IPS-18c (cell line): ENCODE measurements around the gene TSC1.
"Not testable (repeated sequence)": the region's sequence is repeated elsewhere in the genome, so short reads cannot be mapped to it uniquely, and the experiment has no call there.

ENCODE experiments used
- H3K4me3 ChIP-seq: 2 replicates; pipeline ENCODE4 v1.7.0; 2013; ENCODE audit warnings: low read depth, mild to moderate bottlenecking, low read length, moderate library complexity; ENCODE audit not compliant: insufficient read depth
- H3K9me3 ChIP-seq: one replicate; pipeline ENCODE4 v1.6.1; 2013; ENCODE audit warnings: mild to moderate bottlenecking, low read length, moderate library complexity; ENCODE audit not compliant: control insufficient read depth, insufficient read depth

The TSC1 gene

GRCh38 chr9:132980157-132980556 lies 35.7 kb upstream of the TSC1 start:
- Histone ChIP-seq H3K4me3 (no peak overlapping the region), H3K9me3 (no peaks in the 10 kb centered on the region)

DNA sequence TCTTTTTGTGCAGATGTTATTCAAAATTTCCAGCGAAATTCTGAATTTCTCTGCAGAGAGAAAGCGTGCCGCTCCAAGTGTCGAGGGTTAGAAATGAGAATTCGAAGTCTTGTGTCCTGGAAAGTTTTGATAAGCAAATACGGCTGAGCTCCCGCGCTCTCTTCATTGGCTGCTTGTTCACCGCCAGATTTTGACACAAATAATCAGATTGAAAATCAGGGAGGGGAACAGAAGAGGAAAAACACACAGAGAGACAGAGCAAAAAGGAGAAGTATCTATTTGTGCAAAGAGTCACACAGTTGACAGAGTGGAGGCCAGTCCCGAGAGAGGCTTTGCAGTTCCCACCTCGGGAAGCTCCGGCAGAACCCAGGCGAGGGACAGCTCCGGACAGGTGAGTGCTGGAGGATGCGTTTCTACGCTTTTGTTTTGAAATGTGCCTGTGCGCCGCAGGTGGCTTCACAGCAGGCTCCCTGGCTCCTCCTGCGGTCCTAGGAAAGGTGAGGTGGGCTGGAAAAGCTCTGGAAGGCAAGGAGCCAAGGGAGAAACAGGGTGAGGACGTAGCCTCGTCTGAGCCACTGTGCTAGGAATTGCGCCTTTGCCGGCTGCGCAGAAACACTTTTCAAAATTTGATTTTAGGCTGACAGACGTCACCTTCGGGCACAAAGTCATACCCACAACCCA lies 34.2 kb upstream of the TSC1 start, which contains the start of gene GFI1B:
Gene GFI1B (plus strand): TSS at position 244 of the 681 bp plus-strand sequence. CDS start 7,985 bp downstream, outside the sequence.
- Histone ChIP-seq H3K9me3 (peaks cover 2% of the 10 kb centered on the region), H3K4me3 (no peak within 1 kb of the TSS)

DNA sequence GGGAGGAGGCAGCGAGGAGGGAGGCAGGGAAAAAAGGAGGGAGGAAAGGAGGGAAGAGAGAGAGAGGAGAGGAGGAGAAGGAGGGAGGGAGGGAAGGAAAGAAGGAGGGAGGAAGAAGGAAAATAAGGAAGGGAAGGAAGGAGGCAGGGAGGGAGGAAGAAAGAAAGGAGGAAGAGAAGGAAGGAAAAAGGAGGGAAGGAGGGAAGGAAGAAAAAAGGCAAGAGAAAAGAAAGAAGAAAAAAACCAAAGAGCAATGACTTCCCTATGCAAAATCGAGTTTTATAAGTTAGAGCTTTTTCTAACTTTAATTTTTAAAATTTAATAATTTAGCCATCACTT lies 33.7 kb upstream of the TSC1 start:
- no peak overlapping the region for H3K4me3 ChIP-seq
- peaks cover 2% of the 10 kb centered on the region for H3K9me3 ChIP-seq

DNA sequence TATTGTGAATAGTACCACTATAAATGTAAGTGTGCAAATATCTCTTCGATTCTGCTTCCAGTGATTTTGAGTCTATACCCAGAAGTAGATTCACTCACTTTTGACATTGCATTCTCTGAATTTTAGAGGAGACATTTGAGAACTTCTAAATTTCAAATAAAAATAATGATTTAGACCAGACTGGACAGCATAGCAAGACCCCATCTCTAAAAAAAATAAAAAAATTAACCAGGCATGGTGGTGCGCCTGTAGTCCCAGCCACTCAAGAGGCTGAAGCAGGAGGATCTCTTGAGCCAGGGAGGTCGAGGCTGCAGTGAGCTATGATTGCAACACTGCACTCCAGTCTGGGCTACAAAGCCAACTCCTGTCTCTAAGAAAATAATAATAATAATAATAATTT lies 32.2 kb upstream of the TSC1 start:
- Histone ChIP-seq H3K4me3 (no peak overlapping the region), H3K9me3 (peaks cover 2% of the 10 kb centered on the region)

DNA sequence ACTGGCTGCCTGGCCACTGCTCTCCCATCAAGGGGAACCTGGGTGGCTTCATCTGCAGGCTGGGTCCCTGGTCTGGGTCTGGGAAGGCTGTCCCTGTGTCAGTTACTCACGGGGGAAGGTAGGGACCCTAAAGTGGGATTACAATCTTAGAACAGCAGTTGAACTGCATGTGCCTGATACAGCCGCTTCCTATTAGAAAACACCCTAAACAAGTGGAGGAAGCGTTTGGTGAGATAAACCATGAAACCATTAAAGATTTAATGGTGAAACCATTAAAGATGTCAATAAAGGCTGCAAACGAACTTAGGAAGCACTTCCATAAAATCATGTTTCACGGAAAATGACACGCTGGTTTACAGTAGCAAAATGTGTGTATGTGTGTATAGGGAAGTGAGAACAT lies 31.5 kb upstream of the TSC1 start:
- no peak overlapping the region for H3K4me3 ChIP-seq

GRCh38 chr9:132973713-132974112 lies 29.3 kb upstream of the TSC1 start:
- H3K4me3 ChIP-seq = no peak overlapping the region
- peaks cover 2% of the 10 kb centered on the region for H3K9me3 ChIP-seq

More for the DNA sequence above, 31.5 kb upstream of the TSC1 start:
- H3K9me3 ChIP-seq = peaks cover 2% of the 10 kb centered on the region

DNA sequence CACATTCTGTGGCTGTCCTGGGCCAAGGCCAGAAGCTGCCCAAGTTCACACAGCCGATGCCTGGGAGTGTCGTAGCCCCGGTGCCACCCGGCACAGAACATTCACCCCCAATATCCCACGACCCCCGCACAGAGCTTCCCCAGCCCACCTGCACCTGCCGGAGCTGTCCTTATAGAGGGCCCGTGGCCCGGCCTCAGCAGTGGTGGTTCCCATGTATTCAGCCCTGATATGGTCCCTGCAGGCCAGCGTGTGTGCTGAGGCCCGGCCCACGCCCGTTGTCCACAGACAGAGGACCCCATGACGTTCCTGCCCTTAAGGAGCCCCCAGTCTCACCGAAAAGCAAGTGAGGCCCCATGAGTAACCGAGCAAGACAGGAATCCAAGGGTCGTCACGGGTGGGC lies 28.8 kb upstream of the TSC1 start:
- H3K9me3 ChIP-seq = peaks cover 2% of the 10 kb centered on the region
- no peak overlapping the region for H3K4me3 ChIP-seq

DNA sequence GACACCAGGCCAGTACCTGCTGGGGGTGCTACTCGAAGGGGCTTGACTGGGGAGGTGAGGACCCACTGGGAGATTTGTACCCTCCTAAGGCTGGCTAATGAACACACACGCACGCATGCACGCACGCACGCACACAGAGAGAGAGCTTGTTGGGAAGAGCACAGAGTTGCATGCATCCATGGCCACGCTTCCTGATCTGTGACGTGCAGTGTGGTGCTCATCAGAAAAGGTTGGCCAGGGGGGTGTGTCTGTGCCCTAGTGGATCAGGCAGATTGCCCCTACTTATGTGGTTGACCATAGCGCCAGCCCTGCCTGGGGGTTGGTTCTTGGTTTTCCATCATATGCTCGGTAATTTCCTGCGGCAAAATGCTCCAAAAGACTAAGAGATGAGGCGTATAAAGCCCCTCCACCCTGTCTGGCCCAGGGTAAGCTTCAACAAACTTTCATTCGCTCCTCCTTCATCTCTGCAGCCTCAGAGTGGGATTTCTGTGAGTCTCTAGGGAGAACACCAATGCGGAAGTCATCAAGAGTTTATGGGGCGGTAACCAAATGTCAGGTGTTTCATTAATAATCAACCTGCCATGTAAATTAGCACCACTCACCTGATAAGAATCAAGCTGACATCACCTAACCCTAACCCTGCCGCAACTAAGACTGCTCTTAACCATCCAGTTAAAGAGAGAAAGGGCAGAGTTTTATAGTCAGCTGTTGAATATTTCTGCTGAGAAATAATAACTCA lies 26.1 kb upstream of the TSC1 start:
- H3K9me3 ChIP-seq = peaks cover 2% of the 10 kb centered on the region
- no peak overlapping the region for H3K4me3 ChIP-seq

GRCh38 chr9:132969783-132970182 lies 25.4 kb upstream of the TSC1 start:
- no peaks in the 10 kb centered on the region for H3K9me3 ChIP-seq
- H3K4me3 ChIP-seq = no peak overlapping the region

GRCh38 chr9:132967908-132968307 lies 23.5 kb upstream of the TSC1 start:
- not testable (repeated sequence) for H3K9me3 ChIP-seq, H3K4me3 ChIP-seq

GRCh38 chr9:132965478-132965877 lies 21.1 kb upstream of the TSC1 start:
- no peaks in the 10 kb centered on the region for H3K9me3 ChIP-seq
- no peak overlapping the region for H3K4me3 ChIP-seq

DNA sequence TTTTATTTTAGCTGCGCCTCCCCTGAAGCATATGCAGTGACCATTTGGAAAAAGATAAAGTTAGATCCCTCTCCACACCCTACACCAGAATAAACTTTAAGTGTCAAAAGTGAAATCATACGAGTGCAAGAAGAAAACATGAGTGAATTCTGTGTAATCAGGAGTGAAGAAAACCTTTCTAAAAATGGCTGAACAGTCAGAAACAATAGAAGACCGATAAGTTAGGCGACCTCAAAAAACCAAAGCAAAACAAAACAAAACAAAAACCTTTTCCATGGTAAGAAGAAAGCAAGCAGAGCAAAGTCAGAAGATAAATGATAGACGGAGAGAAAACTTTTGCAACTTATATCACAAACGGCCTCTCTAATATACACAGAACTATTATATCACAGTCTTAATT lies 16.6 kb upstream of the TSC1 start:
- no peak overlapping the region for H3K4me3 ChIP-seq
- H3K9me3 ChIP-seq = no peaks in the 10 kb centered on the region

DNA sequence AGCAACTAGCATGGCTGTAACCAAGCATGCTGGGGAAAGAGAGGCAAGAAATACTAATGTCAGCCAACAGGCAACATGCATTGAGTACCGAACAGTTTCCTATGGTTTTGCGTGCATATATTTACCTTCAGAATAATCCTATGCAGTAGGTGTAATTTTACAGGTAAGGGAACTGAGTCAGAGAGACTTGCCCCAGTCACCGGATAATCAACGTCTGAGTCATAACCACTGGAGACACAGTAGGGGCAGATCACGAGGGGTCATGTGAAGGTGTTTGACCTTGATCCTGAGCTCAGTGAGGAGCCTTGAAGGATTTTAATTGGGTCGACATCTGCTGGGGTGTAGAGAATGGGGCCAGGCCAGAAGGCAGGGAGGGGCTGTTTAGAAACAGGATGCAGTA lies 13.4 kb upstream of the TSC1 start:
- peaks cover 3% of the 10 kb centered on the region for H3K9me3 ChIP-seq
- no peak overlapping the region for H3K4me3 ChIP-seq

DNA sequence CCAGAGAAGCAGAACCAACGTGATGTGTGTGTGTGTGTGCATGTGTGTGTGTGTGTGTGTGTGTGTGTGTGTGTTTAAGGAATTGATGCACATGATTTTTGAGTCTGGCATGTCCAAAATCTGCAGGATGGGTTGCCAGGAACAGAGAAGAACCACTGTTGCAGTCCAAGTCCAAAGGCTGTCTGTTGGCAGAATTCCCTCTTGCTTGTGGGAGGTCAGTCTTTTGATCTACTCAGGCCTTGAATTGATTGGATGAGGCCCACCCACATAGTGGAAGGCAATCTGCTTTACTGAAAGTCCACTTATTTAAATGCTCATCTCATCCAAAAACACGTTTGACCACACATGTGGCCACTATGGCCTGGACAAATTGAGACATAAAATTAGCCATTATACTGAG lies 11.4 kb upstream of the TSC1 start:
- peaks cover 3% of the 10 kb centered on the region for H3K9me3 ChIP-seq
- no peak overlapping the region for H3K4me3 ChIP-seq

- no peak overlapping the region for H3K4me3 ChIP-seq
- H3K9me3 ChIP-seq = peaks cover 3% of the 10 kb centered on the region
Measured at GRCh38 chr9:132955123-132955522, 10.7 kb upstream of the TSC1 start.

DNA sequence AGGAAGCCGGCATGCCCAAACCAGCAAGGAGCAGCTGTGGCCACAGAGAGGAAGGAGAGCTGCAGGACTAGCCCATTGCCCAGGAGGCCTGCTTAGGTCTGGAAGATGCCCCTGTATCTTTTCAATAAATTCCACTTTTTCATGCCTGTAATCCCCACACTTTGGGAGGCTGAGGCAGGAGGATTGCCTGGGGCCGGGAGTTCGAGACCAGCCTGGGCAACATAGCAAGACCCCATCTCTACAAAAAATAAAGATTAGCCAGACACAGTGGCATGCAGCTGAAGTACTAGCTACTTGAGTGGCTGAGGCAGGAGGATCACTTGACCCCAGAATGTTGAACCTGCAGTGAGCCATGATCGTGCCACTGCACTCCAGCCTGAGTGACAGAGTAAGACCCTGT lies 5.3 kb upstream of the TSC1 start:
- Histone ChIP-seq H3K9me3 (no peaks in the 10 kb centered on the region), H3K4me3 (no peak overlapping the region)

DNA sequence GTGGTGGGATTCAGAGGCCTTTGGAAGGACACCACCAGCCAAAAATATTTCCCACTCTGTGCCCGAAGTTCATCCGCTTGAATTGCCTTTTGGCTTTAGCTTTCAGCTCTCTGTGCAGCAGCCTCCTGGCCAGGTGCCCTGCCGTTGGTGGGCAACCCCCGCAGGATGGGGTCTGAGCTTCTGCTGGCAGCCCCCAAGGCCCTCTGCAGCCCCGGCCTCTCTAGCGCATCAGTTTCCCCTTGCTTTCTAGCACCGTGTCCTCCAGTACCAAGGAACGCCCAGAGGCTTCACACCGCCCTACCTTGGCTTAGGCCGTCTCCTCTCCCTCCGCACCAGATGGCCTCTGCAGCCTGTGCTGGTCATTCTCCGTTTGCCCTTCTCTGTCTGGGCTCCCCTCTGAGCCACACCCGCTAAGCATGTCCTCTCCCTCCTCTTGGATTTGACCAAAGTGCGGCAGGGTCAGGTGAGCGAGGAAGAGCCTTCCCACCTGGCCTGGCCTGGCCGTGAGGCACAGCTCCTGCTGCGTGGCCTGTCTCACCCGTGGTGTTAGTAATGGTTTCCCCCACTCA lies 4.2 kb upstream of the TSC1 start:
- Histone ChIP-seq H3K4me3 (no peak overlapping the region), H3K9me3 (no peaks in the 10 kb centered on the region)

DNA sequence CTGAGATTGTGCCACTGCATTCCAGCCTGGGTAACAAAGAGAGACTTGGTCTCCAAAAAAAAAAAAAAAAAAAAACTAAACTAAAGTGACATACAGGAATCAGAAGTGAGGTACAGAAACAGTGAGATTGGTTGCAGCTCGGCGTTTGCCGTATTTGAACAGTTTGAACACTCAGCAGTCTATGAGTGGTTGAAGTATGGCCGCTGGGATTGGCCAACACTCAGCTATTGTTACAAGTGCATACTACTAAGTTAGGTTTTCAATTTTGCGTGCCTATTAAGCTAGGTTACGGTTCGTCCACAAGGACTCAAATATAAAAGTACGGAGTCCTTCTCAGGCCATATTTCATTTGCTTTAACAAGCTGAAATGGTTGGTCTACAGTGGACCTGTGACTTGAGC lies 3.3 kb upstream of the TSC1 start:
- no peaks in the 10 kb centered on the region for H3K9me3 ChIP-seq

More for the DNA sequence above, 3.3 kb upstream of the TSC1 start:
- H3K4me3 ChIP-seq = no peak overlapping the region
